Hepatocyte (in vitro differentiated cells): Measurements from ENCODE around the gene CEBPB.

Experiments
- CTCF ChIP-seq: fragments of 200-600 bp; sonication (generic); IDR thresholded peaks from 2 replicates; pipeline ENCODE4 v1.5.1; 2016; ENCODE audit warnings: antibody characterized with exemption, mild to moderate bottlenecking; ENCODE audit not compliant: poor library complexity
- EZH2phosphoT487 ChIP-seq: fragments of 200-600 bp; sonication (generic); IDR thresholded peaks from one replicate; pipeline ENCODE4 v1.6.1; 2018; ENCODE audit warnings: antibody characterized with exemption, mild to moderate bottlenecking, low read depth, moderate library complexity; ENCODE audit not compliant: unreplicated experiment, severe bottlenecking

GRCh38 chr20:50198180-50198666 is 7.6 kb downstream of the CEBPB start:
- TF ChIP-seq CTCF, result no peak
- no peak for TF ChIP-seq EZH2phosphoT487
